Mammary epithelial cell (primary cell): ENCODE measurements around the gene MYLK.

Experiments used
- CTCF ChIP-seq, 2 donors: IDR thresholded peaks in 1 of 2; conservative IDR thresholded peaks in 1 of 2; 2 replicates each; pipeline ENCODE4 v1.5.1; 2011 to 2012; ENCODE audit warnings: inconsistent platforms in 2 of 2, low read length in 2 of 2, mild to moderate bottlenecking in 2 of 2, control low read depth in 1 of 2, low read depth in 1 of 2; ENCODE audit not compliant: insufficient read depth in 1 of 2; ENCODE audit errors: extremely low read depth in 1 of 2
- EZH2 ChIP-seq: IDR thresholded peaks from 2 replicates; pipeline ENCODE4 v1.6.1; 2012; ENCODE audit warnings: low read length, inconsistent platforms, borderline replicate concordance

- TF ChIP-seq EZH2 (no peak), CTCF (conservative IDR thresholded peaks at IDR 0.05 in 1 of 2, IDR thresholded peaks at IDR 0.05 in 1 of 2; ENCODE audit: extremely low read depth in 1 of 2, insufficient read depth in 1 of 2, low read depth in 1 of 2, low read length in 2 of 2) (no peak)
Observed at GRCh38 chr3:123635217-123635616, 248.9 kb downstream of the MYLK start.
